NOMO-1 (cell line): ENCODE results near the gene CAMTA2.
A peak's percentile ranks its signal among the peaks of the same experiment; 100 is the strongest.

Source experiments
- DNase-seq, 2 experiments: peaks; one replicate each; lab custom pipeline; 2025; ENCODE audit not compliant: unreplicated experiment in 2 of 2; lab: John Stamatoyannopoulos, UW

CAMTA2 gene

DNA sequence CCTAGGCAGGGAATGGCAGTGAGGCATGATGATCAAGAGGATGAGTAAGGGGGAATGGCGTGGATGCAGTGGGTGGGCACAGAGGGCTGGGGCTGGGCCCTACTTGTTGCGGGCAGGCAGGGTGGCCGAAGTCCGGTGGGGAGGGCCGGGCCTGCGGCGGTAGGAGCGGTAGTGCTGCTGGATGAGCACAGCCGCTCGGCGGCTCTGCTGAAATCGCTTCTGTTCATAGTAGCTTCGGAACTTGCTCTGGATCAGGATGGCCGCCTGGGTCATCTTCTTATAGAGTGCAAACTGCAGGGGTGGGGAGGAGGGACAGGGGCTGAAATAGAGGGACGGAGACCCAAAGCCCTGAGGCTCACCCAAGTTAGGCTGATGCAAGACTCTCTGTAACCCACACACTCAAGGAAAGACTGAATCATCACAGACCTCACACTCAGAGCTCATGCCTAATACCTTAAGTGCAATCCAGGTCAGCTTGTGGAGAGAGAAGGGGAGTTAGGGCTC lies 18.4 kb downstream of the CAMTA2 start:
- DNase-seq: no peak

DNA sequence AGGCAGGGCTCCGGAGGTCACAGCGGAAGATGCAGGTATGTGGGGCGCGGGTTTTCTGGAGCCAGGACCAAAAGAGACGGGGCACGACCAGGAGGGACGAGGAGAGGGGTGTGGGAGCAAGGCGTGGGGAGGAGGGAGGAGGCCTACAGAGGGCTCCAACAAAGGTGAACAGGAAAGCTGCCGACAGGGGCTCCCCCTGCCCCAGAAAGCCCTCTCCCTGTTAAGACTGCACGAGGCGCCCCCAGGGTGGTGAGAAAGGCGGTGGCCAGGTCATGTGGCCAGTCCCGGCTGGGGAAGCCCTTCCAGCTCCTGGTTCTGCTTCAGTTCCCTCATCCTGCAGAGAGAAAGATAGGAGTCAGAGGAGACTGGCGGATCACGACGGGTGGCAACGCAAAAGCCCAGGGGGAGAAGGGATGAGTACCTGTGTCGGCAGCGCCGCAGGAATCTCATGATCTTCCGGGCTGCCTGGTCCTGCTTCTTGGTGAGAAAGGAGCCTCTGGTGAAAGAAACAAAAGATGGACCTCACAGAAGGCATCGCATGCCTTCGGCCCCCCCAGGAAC lies 18.9 kb downstream of the CAMTA2 start:
- no peak for DNase-seq

DNA sequence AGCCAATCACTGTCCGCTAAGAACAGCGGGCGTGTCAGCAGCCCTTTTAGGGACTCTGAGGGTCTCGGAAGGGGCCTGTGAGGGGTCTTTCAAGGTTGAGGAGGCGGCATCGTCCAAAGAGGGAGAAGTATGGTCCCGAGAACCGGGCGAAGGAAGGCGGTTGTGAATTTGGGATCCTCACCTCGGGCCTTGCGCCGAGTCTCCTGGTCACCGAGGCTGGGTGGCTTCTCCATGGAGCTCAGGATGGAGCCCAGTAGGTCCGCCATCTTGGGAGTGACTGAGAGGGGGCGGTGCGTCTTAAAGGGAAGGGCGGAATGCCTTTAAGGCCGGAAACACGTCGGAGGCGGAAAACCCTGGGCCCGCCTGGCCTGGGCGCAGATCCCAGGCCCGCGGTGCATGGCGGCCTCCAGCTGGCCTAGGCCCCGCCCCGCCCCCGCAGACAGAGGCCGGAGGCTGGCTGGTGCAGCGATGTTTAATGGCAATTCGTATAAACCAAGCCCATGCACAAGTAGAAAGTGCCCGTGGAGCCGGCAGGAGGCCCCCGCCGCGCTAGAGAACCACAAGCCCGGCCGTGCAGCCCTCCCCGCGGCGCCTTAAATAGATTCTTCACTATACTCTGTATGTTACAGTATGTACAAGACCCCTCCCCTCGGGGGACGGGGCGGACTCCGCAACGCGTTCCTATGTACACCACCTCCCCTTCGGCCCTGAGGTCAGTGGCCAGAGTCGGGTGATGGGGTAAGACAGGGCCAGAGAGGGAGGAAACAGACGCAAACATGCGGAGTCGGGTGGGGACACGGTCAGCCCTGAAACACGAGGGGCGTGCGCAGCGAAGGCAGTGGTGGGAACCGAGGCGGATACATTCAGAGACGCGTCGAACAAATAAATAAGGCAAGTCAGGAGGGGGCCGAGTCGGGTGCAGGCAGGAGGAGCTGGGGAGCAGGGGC lies 19.7 kb downstream of the CAMTA2 start, which contains the start of gene SPAG7:
Gene SPAG7, minus strand, starts transcription at position 279 of the 947 bp plus-strand sequence. Its CDS starts 13 bp downstream, at position 266.
- peak; percentile 93 to 95 for DNase-seq

DNA sequence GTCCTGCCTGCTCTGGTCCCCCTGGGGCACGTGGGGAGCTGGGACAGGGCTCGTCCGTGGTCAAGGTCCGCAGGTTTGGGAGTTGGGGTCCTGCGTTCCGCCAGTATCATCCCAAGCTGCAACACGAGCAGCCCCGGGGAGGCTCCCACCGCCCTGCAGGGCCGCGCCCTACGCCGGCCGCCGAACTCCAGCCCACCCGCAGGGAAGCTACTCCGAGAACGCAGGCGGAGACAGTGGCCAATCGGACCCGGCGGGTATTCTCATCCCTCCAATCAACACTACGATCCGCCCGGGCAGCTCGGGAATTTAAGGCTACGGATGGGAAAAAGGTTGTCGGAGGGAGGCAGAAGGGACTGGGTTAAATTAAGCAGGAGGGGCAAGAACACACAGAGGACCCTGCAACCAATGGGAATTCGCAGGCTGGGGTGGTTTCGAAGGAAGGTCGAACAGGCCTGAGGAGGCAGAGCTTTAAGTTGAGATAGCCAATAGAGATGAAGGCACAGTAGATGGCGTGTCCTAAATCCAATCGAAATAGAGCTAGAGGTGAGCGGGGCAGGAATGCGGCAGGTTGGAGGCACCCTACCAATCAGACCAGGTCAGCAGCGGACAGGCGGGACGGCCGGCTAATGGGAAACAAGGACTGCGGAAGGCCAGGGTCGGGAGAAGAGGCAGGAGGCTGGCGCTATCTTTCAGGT lies 20.5 kb downstream of the CAMTA2 start:
- peak; percentile 99 to 100 for DNase-seq

DNA sequence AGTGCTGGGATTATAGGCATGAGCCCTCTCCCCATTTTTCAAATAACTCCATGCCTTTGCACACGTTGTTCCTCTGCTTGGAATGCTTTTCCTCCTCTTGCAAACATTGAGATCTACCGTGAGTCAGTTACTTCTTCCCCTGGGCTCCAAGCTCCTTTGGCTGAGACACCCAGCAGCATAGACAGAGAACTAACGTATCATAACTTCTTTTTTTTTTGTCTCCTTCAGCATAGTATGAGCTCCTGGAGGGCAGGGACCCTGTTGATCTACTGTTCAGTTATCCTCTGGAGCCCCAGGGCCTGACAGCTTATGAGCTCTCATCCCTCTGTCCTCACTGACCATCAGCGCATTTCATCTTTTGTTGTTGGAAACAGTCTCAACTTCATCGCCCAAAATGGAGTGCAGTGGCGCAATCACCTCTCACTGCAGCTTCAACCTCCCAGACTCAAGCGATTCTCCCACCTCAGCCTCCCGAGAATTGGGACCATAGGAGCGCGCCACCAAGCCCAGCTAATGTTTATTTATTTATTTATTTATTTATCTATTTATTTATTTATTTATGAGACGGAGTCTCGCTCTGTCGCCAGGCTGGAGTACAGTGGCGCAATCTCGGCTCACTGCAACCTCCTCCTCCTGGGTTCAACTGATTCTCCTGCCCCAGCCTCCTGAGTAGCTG lies 22.0 kb downstream of the CAMTA2 start:
- no peak for DNase-seq

DNA sequence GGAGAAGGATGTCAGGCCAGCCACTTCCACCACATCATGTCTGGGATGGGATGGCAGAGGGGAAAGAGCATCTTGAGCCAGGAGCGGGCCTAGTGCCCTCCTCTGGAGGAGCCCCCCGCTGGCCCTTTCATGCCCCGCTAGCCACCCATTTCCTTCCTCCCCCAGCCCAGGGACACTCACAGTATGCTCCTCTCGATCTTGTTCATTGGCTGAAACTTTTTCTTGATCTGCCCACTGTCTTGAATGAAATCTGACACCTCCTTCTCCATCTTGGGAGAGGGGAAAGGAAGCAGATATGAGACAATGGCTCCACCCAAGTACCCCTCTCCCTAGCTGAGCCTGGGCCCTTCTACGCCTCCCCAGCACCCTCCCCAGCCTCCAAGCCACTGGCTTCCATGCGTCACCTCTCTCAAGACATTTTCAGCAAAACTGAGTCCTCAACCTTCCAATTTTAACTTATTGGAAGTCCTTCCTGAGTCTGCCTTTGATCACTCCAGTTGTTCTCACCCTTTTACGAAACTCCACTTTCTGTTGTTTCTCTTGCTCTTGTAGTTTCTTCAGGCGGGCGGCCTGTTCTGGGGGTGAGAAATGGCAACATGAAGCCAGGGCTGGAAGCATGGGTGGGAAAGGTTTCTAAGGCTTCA lies 27.1 kb downstream of the CAMTA2 start:
- no peak for DNase-seq

DNA sequence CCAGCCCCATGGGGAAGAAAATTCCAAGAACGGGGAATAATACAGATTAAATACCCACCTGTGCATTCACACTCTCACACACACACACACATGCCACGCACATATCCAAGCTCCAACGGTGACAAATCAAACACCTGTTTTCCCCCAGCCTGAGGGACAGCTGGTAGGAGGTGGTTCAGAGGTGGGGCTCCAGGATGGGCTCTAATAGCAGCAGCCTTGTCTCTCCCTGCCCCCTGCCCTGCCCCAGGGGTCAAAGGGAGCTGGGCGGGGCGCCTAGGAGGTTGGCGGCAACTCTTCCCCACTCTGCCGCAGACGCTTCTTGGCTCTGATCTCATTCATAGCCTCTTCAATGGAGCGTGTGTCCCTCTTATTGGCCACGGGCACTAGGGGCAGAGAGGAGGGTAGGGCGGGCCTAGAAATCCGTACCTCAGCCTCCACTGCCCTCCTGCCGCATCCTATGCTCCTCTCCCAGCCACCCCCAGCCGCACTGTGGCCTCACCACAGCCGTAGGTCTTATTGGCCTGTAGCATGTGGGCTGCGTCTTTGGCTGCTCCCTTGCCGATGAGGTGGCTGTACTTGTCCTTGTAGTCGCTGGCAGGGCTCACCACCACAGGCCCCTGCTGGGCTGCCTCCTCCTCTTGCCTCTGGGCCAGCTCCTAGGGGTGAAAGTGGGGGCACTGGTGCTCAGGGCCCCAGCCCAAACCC lies 28.1 kb downstream of the CAMTA2 start:
- DNase-seq: no peak

DNA sequence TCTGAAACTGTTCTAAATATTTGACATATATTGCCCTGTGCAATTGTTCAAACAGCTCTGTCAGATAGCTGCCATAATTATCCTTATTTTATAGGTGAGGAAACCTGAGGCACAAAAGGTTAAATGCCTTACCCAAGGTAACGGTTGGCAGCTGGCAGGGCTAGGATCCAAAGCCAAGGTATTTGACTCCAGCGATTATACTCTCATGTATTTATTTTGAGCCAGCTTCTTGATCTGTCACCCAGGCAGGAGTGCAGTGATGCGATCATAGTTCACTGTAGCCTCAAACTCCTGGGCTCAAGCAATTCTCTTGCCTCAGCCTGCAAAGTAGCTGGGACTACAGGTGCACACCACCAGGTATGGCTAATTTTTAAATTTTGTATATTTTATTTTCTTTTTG lies 29.4 kb downstream of the CAMTA2 start:
- no peak for DNase-seq

DNA sequence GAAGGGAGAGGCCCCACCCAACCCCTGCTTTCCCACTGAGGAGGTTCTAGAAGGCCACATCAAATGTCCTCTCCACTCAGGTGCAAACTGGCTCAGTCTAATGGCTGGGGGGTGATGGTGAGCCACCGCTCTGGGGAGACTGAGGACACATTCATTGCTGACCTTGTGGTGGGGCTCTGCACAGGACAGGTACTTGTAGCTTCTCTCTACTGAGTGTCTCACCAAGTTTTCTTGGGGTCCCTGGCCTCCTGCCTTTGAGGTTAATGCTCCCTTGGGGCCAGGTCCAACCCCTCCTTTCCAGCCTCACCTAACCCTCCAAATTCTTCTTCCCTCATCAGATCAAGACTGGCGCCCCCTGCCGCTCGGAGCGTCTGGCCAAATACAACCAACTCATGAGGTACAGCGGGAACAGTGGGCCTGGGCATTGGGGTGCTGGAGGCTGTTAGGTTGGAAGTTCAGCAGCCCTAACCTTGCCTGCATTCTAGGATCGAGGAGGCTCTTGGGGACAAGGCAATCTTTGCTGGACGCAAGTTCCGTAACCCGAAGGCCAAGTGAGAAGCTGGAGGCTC lies 30.9 kb downstream of the CAMTA2 start:
- DNase-seq: no peak

DNA sequence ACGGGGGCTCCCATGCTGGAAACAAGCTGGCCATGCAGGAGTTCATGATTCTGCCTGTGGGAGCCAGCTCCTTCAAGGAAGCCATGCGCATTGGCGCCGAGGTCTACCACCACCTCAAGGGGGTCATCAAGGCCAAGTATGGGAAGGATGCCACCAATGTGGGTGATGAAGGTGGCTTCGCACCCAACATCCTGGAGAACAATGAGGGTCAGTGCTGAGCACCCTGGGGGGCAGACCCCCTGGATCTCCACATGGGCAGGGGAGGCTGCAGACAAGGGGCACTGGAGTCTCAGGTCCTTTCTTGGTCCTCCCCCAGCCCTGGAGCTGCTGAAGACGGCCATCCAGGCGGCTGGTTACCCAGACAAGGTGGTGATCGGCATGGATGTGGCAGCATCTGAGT lies 32.4 kb downstream of the CAMTA2 start:
- no peak for DNase-seq

DNA sequence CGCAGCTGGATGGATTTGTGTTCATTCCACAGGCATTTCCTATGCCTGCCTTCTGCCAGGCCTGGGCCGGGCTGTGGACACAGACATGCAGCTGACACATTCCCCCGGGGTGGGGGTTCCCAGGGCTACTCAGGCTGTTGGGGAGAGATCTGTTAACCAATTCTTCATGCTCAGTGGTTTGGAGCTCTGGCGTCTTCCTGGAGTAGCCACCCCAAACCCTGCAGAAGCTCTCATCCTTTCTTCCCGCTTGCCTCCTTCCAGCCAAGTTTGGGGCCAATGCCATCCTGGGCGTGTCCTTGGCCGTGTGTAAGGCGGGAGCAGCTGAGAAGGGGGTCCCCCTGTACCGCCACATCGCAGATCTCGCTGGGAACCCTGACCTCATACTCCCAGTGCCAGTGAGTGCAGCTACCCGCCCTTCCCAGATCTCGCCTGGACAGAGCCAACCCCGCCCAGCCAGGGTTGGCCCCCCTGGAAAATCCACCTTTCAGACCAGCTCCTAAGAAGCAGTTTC lies 34.0 kb downstream of the CAMTA2 start:
- no peak for DNase-seq

DNA sequence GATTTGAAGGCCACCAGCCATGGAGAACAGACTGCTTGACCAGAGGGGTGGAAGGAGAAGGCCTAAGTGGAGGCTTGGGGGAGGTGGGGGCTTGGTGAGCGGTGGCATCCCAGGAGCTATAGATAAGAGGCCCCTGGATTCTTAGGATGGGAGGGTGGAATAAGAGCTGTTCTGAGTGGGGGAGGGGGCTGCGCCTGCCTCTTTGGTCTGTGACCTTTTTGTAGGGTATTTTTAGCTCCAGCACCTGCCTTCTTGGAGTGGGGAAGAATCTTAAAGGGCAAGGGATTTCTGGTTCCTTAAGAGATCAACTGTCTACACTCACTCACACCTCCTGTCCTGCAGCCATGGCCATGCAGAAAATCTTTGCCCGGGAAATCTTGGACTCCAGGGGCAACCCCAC lies 36.0 kb downstream of the CAMTA2 start:
- DNase-seq: no peak

DNA sequence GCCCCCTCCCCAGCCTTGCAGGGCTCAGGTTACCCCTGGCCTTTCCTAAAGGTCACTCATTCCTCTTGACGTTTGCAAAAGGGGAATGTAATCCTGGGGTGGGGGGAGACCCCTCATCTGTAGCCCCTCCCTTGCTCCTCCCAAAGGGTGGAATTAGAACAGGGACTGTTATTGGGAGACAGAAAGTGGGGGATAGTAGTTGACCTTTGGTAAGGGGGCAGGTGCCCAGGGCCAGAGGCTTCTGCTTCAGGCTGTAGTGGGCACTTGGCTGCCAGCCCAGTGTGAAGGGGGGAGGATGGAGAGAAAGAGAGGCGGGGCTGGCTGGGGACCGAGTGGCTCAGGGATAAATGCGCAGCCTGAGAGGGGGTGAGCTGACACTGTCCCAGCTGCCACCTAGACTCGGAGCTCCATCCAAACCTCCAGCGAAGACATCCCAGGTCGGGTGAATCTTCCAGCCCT lies 36.7 kb downstream of the CAMTA2 start, which contains the start of gene ENO3:
Gene ENO3, plus strand, starts transcription at position 374 of the 459 bp plus-strand sequence. CDS start 711 bp downstream, outside the sequence.
- no peak for DNase-seq

DNA sequence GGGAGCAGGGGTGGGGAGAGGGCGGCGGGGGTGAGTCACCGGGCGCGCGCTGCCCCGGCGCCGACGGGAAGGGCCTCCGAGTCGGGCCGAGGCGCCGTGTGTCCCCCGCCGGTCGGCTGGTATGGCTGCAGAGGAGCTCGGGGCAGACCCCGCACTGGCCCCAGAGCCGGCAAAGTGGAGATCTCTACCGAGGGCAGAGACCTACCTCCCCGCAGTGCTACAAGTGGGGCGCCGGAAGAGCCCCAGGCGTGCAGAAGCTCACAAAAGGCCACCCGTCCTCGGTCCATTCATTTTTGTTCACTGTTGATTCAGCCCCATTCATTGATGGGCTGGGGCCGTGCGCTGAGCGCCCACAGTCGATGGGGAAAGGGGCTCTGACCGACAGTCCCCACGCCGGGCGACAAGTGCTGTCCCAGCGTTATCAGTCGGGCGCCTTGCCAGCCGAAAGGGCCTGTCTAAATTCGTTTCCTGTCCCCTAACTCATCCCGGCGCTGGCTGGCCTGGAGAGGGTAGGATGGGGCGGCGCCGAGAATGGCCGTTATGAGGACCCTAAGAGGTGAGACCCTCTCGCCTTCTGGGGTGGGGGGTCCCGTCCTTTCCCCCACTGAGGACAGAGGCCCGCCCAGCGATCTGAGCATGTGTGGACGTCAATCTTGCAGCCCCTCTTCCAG lies 37.3 kb downstream of the CAMTA2 start:
- DNase-seq: peak in 1 of 2 experiments; percentile 62

DNA sequence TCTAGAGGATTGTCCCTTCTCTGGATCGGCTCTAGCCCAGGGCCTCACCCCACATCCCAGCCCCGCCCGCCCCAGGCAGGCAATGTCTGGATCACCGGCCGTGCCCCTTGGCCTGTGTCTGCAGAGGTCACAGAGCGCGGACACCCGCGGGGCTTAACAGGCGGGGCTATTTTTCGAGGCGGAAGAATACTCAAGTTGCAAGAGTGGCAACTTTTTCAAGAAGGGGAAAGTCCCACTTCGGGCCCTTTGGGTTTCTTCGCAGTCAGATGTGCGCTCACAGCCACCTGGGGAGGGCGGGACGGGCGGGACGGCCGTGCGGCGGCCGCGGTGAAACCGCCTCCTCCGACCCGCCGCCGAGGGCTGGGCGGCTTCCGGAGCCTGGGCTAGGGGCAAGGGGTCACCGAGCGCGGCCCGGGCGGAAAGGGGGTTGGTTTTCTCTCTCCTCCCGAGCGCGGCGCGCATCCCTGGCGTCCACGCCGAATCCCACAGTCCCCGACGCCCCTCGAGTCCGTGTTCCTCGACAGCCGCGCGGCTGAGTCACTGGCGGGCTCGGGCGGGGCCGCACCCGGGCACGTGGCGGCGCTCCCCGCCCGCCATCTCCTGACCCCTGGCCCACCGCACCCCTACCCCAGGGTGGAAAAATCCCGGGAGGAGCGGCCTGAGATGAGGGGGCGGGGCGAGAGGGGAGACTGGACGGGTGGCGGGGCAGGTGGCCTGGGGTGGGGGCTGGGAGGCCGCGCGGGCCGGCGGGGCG lies 38.0 kb downstream of the CAMTA2 start:
- DNase-seq: peak; percentile 62 to 75

DNA sequence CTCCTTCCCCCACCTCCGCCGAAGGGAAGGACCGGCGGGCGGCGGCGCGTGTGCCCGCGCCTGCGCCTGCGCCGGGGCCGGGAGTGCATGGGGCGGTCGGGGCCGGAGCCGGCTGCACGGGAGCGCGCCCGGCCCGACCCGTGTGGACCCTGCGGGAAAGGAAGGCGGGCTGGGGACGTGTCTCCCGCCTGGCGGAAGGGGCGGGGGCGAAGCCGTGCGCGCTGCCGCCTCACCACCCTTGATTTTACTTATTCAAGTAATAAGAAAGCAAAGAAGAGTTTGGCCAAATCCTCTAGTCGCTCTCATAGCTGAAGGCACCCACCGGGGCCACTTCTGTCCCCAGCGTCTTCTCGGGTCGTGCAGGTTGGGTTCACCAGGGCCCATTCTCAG lies 38.5 kb downstream of the CAMTA2 start:
- DNase-seq: peak; percentile 88 to 90

DNA sequence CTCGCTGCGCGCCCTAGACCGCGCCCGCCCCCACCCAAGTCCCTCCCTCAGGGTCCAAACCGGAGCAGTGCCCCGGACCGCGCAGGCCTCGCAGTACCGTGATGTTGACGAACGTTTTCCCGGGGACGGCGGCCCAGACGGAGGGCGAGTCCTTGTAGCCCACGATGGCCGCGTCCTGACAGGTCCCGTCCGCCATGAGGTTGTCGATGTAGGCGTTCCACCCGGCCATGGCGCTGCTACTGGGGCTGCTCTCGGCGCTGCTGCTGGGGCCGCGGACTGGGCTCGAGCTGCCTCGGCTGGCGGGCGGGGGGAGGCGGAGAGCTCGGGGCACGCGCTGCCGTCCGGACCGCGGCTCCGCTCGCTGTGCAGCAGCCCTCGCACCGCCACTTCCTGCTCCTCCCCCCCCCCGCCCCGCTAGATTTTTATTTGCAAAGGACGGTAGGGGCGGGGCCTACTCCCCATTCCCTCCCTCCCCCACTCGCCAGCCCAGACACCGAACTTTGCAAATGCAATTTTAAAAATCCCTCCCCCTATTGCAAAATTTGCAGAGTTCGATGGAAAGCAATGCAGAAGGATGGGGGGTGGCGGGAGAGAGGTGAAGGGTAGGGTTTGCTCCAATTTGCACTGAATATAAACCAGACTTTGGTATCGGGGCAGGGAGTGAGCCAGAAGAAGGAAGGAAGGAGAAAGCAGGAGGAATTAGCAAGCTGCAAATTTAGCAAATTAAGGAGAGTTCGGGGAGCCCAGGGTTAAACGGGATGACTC lies 39.1 kb downstream of the CAMTA2 start, which contains the start of gene PFN1:
Gene PFN1, minus strand, starts transcription at position 365 of the 765 bp plus-strand sequence. Its CDS starts 136 bp downstream, at position 229.
- peak; percentile 93 to 97 for DNase-seq
